SK-N-SH (cell line): ENCODE results near the gene CAMK2B. TPM values are rescaled to one million over a fixed set of nuclear protein-coding genes. Genes with fewer than 3 reads are reported as not detected.

ENCODE experiments used
- CTCF ChIA-PET: fragments of 300-600, 350-600 bp; formaldehyde crosslinking; extraction: SDS; loops from one replicate; lab custom pipeline; 2021; lab: Yijun Ruan, JAX
- POLR2A ChIA-PET: fragments of 350-600 bp; sonication (Branson Sonifier 250); formaldehyde crosslinking; extraction: SDS; loops from one replicate; lab custom pipeline; 2020; ENCODE audit warnings: antibody characterized with exemption, inconsistent platforms; lab: Yijun Ruan, JAX
- DNase-seq: peaks from one replicate; pipeline ENCODE4 v3.0.0; 2012
- H2AFZ ChIP-seq: fragments of 200-600 bp; sonication (generic); 2 replicates; pipeline ENCODE4 v1.8.1; 2016; ENCODE audit warnings: antibody characterized with exemption, mild to moderate bottlenecking, low read depth
- H3F3A ChIP-seq: fragments of 200-600 bp; sonication (generic); replicated peaks from 2 replicates; pipeline ENCODE3; 2016; ENCODE audit warnings: antibody characterized with exemption, mild to moderate bottlenecking; ENCODE audit not compliant: insufficient read depth
- H3K27ac ChIP-seq, 2 experiments: fragments of 200-500 bp in 1 of 2; fragments of 200-600 bp in 1 of 2; sonication (Bioruptor generic) in 1 of 2; sonication (generic), shearing (Covaris generic) in 1 of 2; 2 replicates each; pipeline versions ENCODE4 v1.5.1 to v1.6.1; 2014 to 2016; ENCODE audit warnings: low read depth in 2 of 2, inconsistent platforms in 1 of 2, low read length in 1 of 2, mild to moderate bottlenecking in 1 of 2, mixed read lengths in 1 of 2
- H3K27me3 ChIP-seq: fragments of 200-600 bp; sonication (generic), shearing (Covaris generic); 2 replicates; pipeline ENCODE4 v1.6.1; 2016; ENCODE audit warnings: mixed run types; ENCODE audit not compliant: insufficient read depth
- H3K36me3 ChIP-seq, 2 experiments: fragments of 200-500 bp in 1 of 2; fragments of 200-600 bp in 1 of 2; sonication (Bioruptor generic) in 1 of 2; sonication (generic) in 1 of 2; replicated peaks in 1 of 2; 2 replicates each; pipeline versions ENCODE3 to v1.5.1; 2014 to 2016; ENCODE audit warnings: low read length in 1 of 2, mild to moderate bottlenecking in 1 of 2; ENCODE audit not compliant: insufficient read depth in 2 of 2, control insufficient read depth in 1 of 2
- H3K4me1 ChIP-seq, 2 experiments: fragments of 200-500 bp in 1 of 2; fragments of 200-600 bp in 1 of 2; sonication (Bioruptor generic) in 1 of 2; sonication (generic), shearing (Covaris generic) in 1 of 2; 2 replicates each; pipeline versions ENCODE4 v1.5.1 to v1.6.1; 2014 to 2016; ENCODE audit warnings: low read depth in 1 of 2, low read length in 1 of 2, mixed run types in 1 of 2; ENCODE audit not compliant: insufficient read depth in 2 of 2, control insufficient read depth in 1 of 2
- H3K4me2 ChIP-seq: fragments of 200-600 bp; sonication (generic), shearing (Covaris generic); 2 replicates; pipeline ENCODE4 v1.6.1; 2017; ENCODE audit warnings: mixed run types
- H3K4me3 ChIP-seq, 2 experiments: fragments of 200-500 bp in 1 of 2; fragments of 200-600 bp in 1 of 2; sonication (Bioruptor generic) in 1 of 2; sonication (generic), shearing (Covaris generic) in 1 of 2; 2 replicates each; pipeline versions ENCODE4 v1.5.1 to v1.8.1; 2014 to 2016; ENCODE audit warnings: low read depth in 2 of 2, inconsistent platforms in 1 of 2, low read length in 1 of 2, mild to moderate bottlenecking in 1 of 2, mixed read lengths in 1 of 2, moderate library complexity in 1 of 2
- H3K79me2 ChIP-seq: fragments of 200-600 bp; sonication (generic); 2 replicates; pipeline ENCODE4 v1.8.1; 2017; ENCODE audit warnings: mild to moderate bottlenecking; ENCODE audit not compliant: insufficient read depth
- H3K9ac ChIP-seq: fragments of 200-600 bp; sonication (generic); 2 replicates; pipeline ENCODE4 v1.6.1; 2017; ENCODE audit warnings: mixed run types
- H3K9me2 ChIP-seq: fragments of 200-600 bp; sonication (generic); 2 replicates; pipeline ENCODE4 v1.6.1; 2017; ENCODE audit warnings: mixed run types
- H3K9me3 ChIP-seq: fragments of 200-600 bp; sonication (generic); 2 replicates; pipeline ENCODE4 v1.6.1; 2017; ENCODE audit warnings: mixed run types, mild to moderate bottlenecking, moderate library complexity
- H4K20me1 ChIP-seq: fragments of 200-600 bp; sonication (generic); 2 replicates; pipeline ENCODE4 v1.6.1; 2017; ENCODE audit warnings: mild to moderate bottlenecking, mixed run types; ENCODE audit not compliant: insufficient read depth
- ELF1 ChIP-seq: IDR thresholded peaks from 2 replicates; pipeline ENCODE4 v1.4.0; 2012
- FOSL2 ChIP-seq: IDR thresholded peaks from 2 replicates; pipeline ENCODE4 v1.4.0; 2012; ENCODE audit warnings: low read depth, mild to moderate bottlenecking, moderate library complexity, borderline replicate concordance
- FOXJ3 ChIP-seq: sonication (generic); formaldehyde crosslinking; IDR thresholded peaks from 2 replicates; pipeline ENCODE4 v1.5.1; 2020; ENCODE audit warnings: mild to moderate bottlenecking, missing genetic modification reagents
- GATA2 ChIP-seq: sonication (generic); formaldehyde crosslinking; IDR thresholded peaks from 2 replicates; pipeline ENCODE4 v1.5.0; 2020; ENCODE audit warnings: mild to moderate bottlenecking, missing genetic modification reagents
- JUND ChIP-seq: IDR thresholded peaks from 2 replicates; pipeline ENCODE4 v1.4.0; 2012
- MEF2A ChIP-seq: IDR thresholded peaks from 2 replicates; pipeline ENCODE4 v1.4.0; 2012; ENCODE audit warnings: low read depth, borderline replicate concordance
- NFIC ChIP-seq: IDR thresholded peaks from 2 replicates; pipeline ENCODE4 v1.4.0; 2012; ENCODE audit warnings: borderline replicate concordance
- NRF1 ChIP-seq: IDR thresholded peaks from 2 replicates; pipeline ENCODE4 v1.6.1; 2012; ENCODE audit warnings: low read depth, mild to moderate bottlenecking, low read length
- POLR2AphosphoS5 ChIP-seq: IDR thresholded peaks from 2 replicates; pipeline ENCODE4 v1.6.1; 2012; ENCODE audit warnings: low read depth, low read length
- RCOR1 ChIP-seq: fragments of 150-350 bp; IDR thresholded peaks from 2 replicates; pipeline ENCODE4 v1.6.1; 2017; ENCODE audit warnings: antibody characterized with exemption, low read length
- SIN3A ChIP-seq: IDR thresholded peaks from 2 replicates; pipeline ENCODE4 v1.6.1; 2012; ENCODE audit warnings: low read depth, mild to moderate bottlenecking, low read length, moderate library complexity, borderline replicate concordance
- SMC3 ChIP-seq: IDR thresholded peaks from 2 replicates; pipeline ENCODE4 v1.6.1; 2012; ENCODE audit warnings: low read depth, low read length, improper control_type of control experiment
- TAF1 ChIP-seq: IDR thresholded peaks from 2 replicates; pipeline ENCODE4 v1.6.1; 2012; ENCODE audit warnings: low read depth, mild to moderate bottlenecking, low read length, moderate library complexity, borderline replicate concordance
- TCF12 ChIP-seq: IDR thresholded peaks from 2 replicates; pipeline ENCODE4 v1.4.0; 2012
- TEAD4 ChIP-seq: IDR thresholded peaks from 2 replicates; pipeline ENCODE4 v1.4.0; 2012; ENCODE audit warnings: mild to moderate bottlenecking, borderline replicate concordance; ENCODE audit not compliant: insufficient read depth
- WGBS: methylation state at CpG from one replicate; pipeline ENCODE4 v1.1.6; 2017; ENCODE audit warnings: low lambda C conversion rate; 5-methylcytosine and 5-hydroxymethylcytosine counted together
- polyA plus RNA-seq, 3 experiments: library from polyadenylated mRNA; depleted of rRNA; stranded (reverse); fragments of >200 nt; gene quantifications; 2 replicates each; pipeline ENCODE4 v1.2.3, GENCODE V29; 2012
- TF ChIP-seq, protein P1 (sequence below): IDR thresholded peaks from 2 replicates; pipeline ENCODE4 v1.4.0; 2012; ENCODE audit warnings: low read depth, borderline replicate concordance
- TF ChIP-seq, protein P2 (sequence below): IDR thresholded peaks from 2 replicates; pipeline ENCODE4; 2012
- TF ChIP-seq, protein P3 (sequence below): fragments of 150-350 bp; IDR thresholded peaks from 2 replicates; pipeline ENCODE4 v1.6.1; 2016; ENCODE audit warnings: mild to moderate bottlenecking, low read depth, low read length
- TF ChIP-seq, protein P4 (sequence below): fragments of 150-350 bp; IDR thresholded peaks from 2 replicates; pipeline ENCODE4 v1.6.1; 2017; ENCODE audit warnings: antibody characterized with exemption, low read length, low read depth, borderline replicate concordance
- TF ChIP-seq, protein P5 (sequence below): IDR thresholded peaks from 2 replicates; pipeline ENCODE4 v1.6.1; 2012; ENCODE audit warnings: mild to moderate bottlenecking, low read depth, low read length, moderate library complexity

The CAMK2B gene
- polyA plus RNA-seq, 1 of the 3 experiments (the other 2 are of a cell fraction): 0.20 TPM

DNA sequence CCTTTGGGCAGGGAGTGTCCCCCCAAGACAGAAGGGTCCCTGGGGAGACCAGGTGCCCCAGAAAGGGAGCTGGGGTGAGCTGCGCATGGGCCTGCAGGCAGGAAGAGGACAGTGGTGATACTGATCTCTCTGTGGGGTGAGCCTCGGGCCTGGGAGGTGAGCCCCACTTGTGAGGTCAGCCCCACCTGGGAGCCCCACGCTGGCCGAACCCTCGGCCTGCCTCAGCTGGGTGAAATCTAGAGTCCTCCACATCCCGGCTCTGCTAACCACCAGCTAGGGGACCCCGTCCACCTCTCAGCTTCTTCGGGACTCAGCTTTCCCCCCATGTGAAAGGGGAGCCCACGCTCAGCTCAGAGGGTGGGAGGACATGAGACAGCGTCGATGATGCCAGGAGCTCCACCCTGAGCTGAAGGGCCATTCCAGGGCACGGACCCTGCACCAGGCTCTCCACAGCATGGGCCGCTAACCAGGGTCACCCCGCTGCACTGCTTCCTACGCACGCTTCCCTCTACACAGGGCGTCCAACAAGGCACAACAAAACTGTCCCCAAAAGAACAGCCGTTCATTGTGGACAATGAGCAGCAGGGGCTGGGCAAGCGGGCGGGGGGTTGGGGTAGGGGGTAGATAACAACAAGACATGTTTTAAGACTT is 48.7 kb downstream of the CAMK2B start:
- POLR2A ChIA-PET: interaction anchor here (0.6 kb wide), 1 partner anchor 8 kb away, joined by 3 read pairs; no protein-coding TSS in a partner anchor
- TF ChIP-seq TAF1 (no peak), NFIC (no peak), RCOR1 (no peak), SIN3A (no peak), GATA2 (CRISPR knock-in tag) (no peak), TCF12 (no peak), TEAD4 (no peak)
- TF ChIP-seq, protein P1, sequence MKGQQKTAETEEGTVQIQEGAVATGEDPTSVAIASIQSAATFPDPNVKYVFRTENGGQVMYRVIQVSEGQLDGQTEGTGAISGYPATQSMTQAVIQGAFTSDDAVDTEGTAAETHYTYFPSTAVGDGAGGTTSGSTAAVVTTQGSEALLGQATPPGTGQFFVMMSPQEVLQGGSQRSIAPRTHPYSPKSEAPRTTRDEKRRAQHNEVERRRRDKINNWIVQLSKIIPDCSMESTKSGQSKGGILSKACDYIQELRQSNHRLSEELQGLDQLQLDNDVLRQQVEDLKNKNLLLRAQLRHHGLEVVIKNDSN: no peak
- TF ChIP-seq, protein P2, sequence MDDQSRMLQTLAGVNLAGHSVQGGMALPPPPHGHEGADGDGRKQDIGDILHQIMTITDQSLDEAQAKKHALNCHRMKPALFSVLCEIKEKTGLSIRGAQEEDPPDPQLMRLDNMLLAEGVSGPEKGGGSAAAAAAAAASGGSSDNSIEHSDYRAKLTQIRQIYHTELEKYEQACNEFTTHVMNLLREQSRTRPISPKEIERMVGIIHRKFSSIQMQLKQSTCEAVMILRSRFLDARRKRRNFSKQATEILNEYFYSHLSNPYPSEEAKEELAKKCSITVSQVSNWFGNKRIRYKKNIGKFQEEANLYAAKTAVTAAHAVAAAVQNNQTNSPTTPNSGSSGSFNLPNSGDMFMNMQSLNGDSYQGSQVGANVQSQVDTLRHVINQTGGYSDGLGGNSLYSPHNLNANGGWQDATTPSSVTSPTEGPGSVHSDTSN: no peak
- H3K4me3 ChIP-seq: no peak overlapping the region
- H3K4me1 ChIP-seq: peaks cover 4 to 39% of the 10 kb centered on the region in 2 experiments; a peak in 3 of 4 replicates
- WGBS: 86% methylated on average over 20 of the region's 20 CpGs
- no peak overlapping the region for H2AFZ ChIP-seq
- CTCF ChIA-PET: interaction anchor here (1.1 to 1.4 kb wide), 4 partner anchors 31 to 40 kb away, joined by 3 to 5 read pairs (median 3); no protein-coding TSS in a partner anchor
- DNase-seq: no peak
- peaks cover 5% of the 10 kb centered on the region for H3K27me3 ChIP-seq
- no peak overlapping the region for H3K4me2 ChIP-seq
- no peak overlapping the region for H3K9ac ChIP-seq
- no peaks in the 10 kb centered on the region for H3K79me2 ChIP-seq
- no peaks in the 10 kb centered on the region for H3K36me3 ChIP-seq
- H4K20me1 ChIP-seq: no peaks in the 10 kb centered on the region
- peak overlapping the region in 1 of 2 experiments; percentile 53; a peak in 1 of 4 replicates for H3K27ac ChIP-seq
- H3F3A ChIP-seq: no peaks in the 10 kb centered on the region
- no peaks in the 10 kb centered on the region for H3K9me2 ChIP-seq
- no peaks in the 10 kb centered on the region for H3K9me3 ChIP-seq

DNA sequence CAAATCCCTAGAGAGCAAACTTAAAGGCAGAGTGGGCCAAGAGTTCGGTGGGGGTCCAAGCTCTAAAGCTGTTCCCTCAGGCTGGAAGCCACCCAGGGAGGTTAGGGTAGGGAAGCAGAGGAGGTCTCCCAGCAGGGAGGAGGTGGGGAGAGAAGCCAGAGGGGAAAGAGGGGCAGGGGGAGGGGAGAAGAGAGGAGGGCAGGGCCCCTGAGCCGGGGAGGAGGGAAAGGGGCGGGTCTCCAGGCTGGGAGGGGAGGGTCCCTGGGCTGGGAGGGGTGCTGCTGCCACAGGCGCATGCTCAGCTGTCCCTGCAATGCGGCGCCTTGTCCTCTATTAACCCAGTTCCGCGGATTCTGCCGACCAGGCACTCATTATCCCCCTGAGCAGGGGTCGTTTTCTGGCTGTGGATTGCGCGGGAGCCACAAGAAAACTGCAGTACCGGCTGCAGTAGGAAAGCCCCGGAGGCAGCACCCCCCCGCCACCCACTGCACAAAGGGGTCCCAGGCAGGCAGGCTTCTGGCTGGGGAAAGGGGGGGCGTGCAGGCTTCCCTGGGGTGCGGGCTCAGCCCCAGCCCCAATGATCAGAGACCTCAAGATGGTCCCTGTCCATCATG is 49.3 kb downstream of the CAMK2B start:
- CTCF ChIA-PET: interaction anchor here (0.8 to 1.4 kb wide), 5 partner anchors 31 to 79 kb away, joined by 3 to 5 read pairs (median 3); no protein-coding TSS in a partner anchor
- TF ChIP-seq, protein P3, sequence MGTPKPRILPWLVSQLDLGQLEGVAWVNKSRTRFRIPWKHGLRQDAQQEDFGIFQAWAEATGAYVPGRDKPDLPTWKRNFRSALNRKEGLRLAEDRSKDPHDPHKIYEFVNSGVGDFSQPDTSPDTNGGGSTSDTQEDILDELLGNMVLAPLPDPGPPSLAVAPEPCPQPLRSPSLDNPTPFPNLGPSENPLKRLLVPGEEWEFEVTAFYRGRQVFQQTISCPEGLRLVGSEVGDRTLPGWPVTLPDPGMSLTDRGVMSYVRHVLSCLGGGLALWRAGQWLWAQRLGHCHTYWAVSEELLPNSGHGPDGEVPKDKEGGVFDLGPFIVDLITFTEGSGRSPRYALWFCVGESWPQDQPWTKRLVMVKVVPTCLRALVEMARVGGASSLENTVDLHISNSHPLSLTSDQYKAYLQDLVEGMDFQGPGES: no peak
- TF ChIP-seq GATA2 (CRISPR knock-in tag): no peak
- TF ChIP-seq, protein P4, sequence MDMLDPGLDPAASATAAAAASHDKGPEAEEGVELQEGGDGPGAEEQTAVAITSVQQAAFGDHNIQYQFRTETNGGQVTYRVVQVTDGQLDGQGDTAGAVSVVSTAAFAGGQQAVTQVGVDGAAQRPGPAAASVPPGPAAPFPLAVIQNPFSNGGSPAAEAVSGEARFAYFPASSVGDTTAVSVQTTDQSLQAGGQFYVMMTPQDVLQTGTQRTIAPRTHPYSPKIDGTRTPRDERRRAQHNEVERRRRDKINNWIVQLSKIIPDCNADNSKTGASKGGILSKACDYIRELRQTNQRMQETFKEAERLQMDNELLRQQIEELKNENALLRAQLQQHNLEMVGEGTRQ: no peak
- TF ChIP-seq POLR2AphosphoS5: no peak
- peak; percentile 69 for TF ChIP-seq NRF1
- no peak for TF ChIP-seq MEF2A
- 0 out of 2 replicates have a peak, but pooled peaks have one; percentile 8 for TF ChIP-seq FOXJ3
- TF ChIP-seq ELF1: no peak
- TF ChIP-seq, protein P5, sequence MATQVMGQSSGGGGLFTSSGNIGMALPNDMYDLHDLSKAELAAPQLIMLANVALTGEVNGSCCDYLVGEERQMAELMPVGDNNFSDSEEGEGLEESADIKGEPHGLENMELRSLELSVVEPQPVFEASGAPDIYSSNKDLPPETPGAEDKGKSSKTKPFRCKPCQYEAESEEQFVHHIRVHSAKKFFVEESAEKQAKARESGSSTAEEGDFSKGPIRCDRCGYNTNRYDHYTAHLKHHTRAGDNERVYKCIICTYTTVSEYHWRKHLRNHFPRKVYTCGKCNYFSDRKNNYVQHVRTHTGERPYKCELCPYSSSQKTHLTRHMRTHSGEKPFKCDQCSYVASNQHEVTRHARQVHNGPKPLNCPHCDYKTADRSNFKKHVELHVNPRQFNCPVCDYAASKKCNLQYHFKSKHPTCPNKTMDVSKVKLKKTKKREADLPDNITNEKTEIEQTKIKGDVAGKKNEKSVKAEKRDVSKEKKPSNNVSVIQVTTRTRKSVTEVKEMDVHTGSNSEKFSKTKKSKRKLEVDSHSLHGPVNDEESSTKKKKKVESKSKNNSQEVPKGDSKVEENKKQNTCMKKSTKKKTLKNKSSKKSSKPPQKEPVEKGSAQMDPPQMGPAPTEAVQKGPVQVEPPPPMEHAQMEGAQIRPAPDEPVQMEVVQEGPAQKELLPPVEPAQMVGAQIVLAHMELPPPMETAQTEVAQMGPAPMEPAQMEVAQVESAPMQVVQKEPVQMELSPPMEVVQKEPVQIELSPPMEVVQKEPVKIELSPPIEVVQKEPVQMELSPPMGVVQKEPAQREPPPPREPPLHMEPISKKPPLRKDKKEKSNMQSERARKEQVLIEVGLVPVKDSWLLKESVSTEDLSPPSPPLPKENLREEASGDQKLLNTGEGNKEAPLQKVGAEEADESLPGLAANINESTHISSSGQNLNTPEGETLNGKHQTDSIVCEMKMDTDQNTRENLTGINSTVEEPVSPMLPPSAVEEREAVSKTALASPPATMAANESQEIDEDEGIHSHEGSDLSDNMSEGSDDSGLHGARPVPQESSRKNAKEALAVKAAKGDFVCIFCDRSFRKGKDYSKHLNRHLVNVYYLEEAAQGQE: no peak
- no peak for TF ChIP-seq SMC3
- no peak for TF ChIP-seq JUND
- no peak for TF ChIP-seq FOSL2

More for the DNA sequence above, 49.3 kb downstream of the CAMK2B start:
- POLR2A ChIA-PET: interaction anchor here (0.6 kb wide), 1 partner anchor 8 kb away, joined by 3 read pairs; no protein-coding TSS in a partner anchor
- peak; percentile 94 for DNase-seq
- Histone ChIP-seq H3K9me3 (no peaks in the 10 kb centered on the region), H3K27me3 (peaks cover 5% of the 10 kb centered on the region), H3K79me2 (no peaks in the 10 kb centered on the region), H3K36me3 (no peaks in the 10 kb centered on the region), H3K9me2 (no peaks in the 10 kb centered on the region), H3K4me1 (peaks cover 4 to 38% of the 10 kb centered on the region in 2 experiments; a peak in 3 of 4 replicates), H3F3A (no peaks in the 10 kb centered on the region), H2AFZ (no peak overlapping the region), H3K27ac (peak overlapping the region in 1 of 2 experiments; percentile 53; a peak in 1 of 4 replicates), H3K4me3 (no peak overlapping the region; a peak in 1 of 4 replicates), H4K20me1 (no peaks in the 10 kb centered on the region), H3K4me2 (no peak overlapping the region; the same call in 1 of the 2 replicates), H3K9ac (no peak overlapping the region)
- WGBS: 37% methylated on average over 16 of the region's 17 CpGs
